Activated CD4-positive, alpha-beta T cell treated with anti-CD3 and anti-CD28 coated beads, Interleukin-10, Interleukin-2, amounts not matched to agents 100 ng/mL and 50 ng/mL, durations not matched to agents 16 hours and 8 hours (primary cell): Measurements from ENCODE around the gene DCC.
A peak's percentile ranks its signal among the peaks of the same experiment; 100 is the strongest.

Experiments
- DNase-seq: peaks from one replicate; pipeline ENCODE4 v3.0.0-alpha.2; 2020

The DCC gene

DNA sequence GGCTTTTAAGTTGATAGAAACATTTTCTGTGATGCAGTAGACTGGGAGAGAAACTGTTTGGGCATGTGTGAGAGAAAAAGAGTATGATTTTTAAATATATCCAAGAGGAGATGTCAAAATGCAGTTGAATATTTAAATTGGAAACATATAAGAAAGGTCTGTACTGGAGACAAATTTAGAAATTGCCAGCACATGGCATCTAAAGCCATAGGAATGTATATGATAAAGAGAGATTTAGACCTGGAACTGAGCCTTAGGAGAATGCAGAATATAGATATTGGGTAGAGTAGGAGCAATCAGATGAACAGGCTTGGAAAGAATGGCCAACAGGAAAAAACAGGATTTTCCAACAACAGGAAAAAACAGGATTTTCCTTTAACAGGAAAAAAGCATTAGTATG lies 1203.7 kb downstream of the DCC start:
- no peak for DNase-seq

DNA sequence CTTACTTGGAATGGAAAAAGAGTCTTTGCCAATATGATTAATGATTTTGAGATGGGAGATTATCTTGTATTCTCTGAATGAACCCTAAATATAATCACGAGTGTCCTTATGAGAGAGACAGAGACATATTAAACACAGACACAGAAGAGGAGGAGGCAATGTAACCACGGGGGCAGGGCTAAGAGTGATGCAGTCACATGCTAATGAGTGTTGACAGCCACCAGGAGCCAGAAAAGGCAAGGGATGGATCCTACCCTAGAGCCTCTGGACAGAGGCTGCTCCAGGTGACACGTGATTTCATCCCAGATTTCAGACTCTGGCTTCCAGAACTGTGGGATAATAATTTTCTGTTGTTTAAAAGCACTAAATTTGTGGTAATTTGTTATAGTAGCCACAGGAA lies 1204.9 kb downstream of the DCC start:
- DNase-seq: no peak

DNA sequence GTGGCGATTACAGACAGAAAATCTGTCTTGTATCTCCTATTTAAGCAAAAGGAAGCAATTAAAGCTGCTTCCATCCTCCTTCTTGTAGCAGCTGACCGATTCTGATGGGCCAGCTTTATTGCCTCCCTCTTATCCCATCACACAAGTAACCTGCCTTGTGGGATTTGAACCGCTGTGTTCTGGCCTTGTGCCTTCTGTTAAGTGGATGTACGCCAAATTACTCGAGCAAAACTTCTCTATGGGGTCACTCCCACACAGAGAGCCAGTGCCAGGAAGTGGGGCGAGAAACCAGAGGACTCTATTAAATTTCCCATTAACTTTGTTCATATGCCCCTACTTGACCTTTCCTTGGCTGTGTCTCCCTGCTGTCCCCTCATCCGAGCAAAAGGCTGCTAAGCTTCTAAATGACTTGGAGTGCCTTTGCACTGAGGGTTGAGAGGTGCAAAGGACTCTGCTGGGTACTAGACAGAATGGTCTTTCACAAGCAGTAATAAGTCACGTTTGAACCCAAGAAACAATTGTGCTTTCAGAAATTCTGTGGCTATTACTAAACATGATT lies 1212.0 kb downstream of the DCC start:
- DNase-seq: no peak

DNA sequence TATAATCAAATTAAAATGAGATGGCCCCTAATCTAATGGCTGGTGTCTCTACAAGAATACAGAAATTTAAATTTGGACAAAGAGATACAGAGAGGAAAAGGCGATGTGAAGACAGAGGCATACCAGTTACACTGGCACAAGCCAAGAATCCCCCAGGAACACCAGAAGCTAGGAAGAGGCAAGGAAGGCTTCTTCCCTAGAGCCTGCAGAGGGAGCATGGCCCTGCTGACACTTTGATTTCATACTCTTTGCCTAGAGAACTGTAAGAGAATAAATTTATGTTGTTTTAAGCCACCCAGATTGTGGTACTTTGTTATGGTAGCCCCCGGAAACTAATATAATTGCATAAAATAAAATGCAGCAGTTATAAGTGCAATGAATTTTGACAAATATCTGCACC lies 1213.0 kb downstream of the DCC start:
- DNase-seq: no peak

DNA sequence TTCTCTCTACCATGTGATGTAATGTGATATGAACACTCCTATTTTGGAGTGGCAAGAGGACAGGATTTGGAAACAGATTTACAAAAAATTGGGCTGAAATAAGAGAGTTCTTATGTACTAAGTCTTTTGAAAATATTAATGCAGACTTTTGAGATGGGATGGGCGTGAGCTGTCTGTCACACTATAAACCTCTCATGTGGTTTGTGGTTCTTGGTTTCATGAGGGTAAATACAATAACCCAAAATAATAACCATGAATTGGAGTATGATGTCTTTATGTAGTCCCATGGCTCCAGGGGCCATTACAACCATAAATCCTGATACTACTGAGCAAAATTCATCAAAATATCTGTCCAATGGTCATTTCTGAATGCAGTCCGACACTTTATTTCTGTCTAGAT lies 1216.5 kb downstream of the DCC start:
- no peak for DNase-seq

DNA sequence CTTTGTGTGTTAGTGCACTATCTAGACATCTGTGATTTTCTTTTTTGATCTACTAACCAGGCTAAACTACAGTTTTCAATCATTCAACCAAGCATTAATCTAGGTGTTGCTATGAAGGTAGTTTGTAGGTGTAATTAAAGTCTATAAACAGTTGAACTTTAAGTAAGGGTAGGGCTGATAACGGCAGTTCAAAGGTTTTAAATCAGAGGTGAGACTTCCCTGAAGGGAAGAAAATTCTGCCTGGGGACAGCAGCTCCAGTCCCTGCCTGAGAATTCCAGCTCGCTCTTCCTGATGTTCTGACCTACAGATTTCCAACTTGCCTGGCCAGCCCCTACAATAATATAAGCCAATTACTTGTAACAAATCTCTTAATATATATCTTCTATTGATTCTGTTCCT lies 1220.5 kb downstream of the DCC start:
- no peak for DNase-seq

DNA sequence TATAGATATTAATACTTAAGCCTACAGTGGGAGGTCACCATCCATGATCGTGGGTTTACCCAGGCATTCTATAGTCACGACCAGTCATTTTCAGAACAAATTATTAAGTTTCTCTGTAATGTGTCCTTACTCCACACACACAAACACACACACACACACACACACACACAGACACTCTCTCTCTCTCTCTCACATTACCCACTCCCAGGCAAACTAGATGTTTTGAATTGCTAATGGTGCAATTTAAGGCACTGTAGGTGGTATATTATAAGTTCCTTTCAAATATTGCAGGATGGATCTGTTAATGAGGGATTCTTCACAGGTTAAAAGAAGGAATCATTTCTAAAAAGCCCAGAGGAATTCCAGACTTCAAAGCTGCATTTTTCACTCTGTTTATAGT lies 1226.6 kb downstream of the DCC start:
- DNase-seq: no peak

DNA sequence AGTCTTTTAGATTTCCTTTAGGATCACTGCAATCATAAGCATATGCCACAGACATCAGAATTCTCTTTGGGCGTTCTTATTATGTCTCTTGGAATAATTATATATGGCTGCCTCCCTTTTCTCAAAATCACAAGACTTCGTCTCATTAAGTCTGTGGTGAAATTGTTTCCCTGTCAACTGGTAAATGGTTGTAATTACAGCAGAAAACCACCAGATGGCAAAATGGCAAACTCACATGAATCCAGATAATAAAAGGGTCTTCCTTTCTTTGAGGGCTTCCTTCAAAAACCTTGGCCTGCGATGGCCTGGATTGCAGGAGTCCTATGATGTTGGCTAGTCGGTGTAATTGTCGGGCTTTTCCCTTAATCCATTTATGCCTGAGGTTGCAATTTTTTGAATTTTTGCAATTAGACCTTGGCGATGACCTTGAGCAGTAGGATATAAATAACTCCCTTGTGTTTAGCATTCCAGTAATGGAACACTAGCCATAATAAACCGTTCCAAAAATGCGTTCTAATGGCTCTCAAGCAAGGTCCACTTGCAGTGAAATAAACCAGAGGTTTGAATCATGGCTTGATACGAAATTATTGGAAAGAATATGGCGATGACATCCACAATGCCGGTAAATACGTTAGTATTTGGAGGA lies 1228.1 kb downstream of the DCC start:
- DNase-seq: peak; percentile 28
